ENCODE measurements around the gene AKNA. TPM values are rescaled to one million over a fixed set of nuclear protein-coding genes. Genes with fewer than 3 reads are reported as not detected.
"Not testable (repeated sequence)": the region's sequence is repeated elsewhere in the genome, so short reads cannot be mapped to it uniquely, and the experiment has no call there.

AKNA gene
- total RNA-seq, 4 donors from 2014 or later = 12.5 to 18.5 (median 17.3) TPM

DNA sequence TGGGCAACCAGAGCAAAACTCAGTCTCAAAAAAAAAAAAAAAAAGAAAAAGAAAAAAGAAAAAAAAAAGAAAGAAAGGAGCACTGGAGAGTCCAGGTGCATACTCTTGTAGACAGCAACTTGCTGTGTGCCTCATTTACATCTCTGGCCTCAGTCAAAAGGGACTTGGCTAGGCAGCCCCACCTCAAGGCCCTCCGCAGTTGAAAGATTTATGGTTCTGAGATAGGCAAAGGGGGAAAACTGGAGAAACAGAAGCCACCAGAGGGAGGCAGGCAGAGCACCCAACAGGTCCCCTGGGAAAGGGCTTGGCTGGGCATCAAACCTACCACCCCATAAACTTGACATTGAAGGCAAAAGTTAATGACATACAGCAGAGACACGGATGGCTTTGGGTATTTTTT lies 52.0 kb downstream of the AKNA start:
- H3K27ac ChIP-seq (replicated peaks in 1 of 4) = no peak overlapping the region
- no peak for TF ChIP-seq POLR2A (IDR thresholded peaks at IDR 0.05; ENCODE audit: low read depth)
- TF ChIP-seq, protein P1, sequence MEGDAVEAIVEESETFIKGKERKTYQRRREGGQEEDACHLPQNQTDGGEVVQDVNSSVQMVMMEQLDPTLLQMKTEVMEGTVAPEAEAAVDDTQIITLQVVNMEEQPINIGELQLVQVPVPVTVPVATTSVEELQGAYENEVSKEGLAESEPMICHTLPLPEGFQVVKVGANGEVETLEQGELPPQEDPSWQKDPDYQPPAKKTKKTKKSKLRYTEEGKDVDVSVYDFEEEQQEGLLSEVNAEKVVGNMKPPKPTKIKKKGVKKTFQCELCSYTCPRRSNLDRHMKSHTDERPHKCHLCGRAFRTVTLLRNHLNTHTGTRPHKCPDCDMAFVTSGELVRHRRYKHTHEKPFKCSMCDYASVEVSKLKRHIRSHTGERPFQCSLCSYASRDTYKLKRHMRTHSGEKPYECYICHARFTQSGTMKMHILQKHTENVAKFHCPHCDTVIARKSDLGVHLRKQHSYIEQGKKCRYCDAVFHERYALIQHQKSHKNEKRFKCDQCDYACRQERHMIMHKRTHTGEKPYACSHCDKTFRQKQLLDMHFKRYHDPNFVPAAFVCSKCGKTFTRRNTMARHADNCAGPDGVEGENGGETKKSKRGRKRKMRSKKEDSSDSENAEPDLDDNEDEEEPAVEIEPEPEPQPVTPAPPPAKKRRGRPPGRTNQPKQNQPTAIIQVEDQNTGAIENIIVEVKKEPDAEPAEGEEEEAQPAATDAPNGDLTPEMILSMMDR (IDR thresholded peaks at IDR 0.05) = no peak
- no peaks in the 10 kb centered on the region for H3K9me3 ChIP-seq
- H3K27me3 ChIP-seq = peaks cover 0 to 3% (median 0%) of the 10 kb centered on the region in 4 donors
- no peaks in the 10 kb centered on the region for H3K4me1 ChIP-seq
- H3K36me3 ChIP-seq = peaks cover 25 to 60% (median 44%) of the 10 kb centered on the region in 4 donors
- H3K4me3 ChIP-seq = no peak overlapping the region
- DNase-seq (ENCODE audit: extremely low spot score) = no peak
- intact Hi-C loops (cut with DNase I) = loop anchor here (10.0 kb wide), 1 partner anchor 149 kb away; no protein-coding TSS in a partner anchor
- 77% methylated on average over 2 of the region's 2 CpGs for WGBS

DNA sequence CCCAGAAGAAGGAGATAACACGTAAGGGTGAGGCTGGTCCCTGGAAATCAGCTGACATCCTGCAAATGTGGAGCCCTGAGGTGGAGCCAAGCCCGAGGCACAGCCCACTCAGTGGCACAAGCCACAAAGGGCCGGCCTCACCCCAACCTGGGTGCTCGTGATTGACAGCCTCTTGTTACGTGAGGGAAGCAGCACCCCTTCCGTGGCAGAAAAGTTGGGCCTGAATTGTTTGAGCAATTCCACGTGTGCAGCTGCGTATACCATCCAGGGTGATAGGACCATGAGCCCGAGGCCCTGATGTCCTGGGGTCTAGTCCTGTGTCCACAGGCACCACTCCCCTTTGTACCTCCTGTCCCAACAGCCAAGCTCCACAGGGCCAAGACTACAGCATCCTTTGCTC lies 53.3 kb downstream of the AKNA start:
- Histone ChIP-seq H3K9me3 (no peaks in the 10 kb centered on the region), H3K27ac (replicated peaks in 1 of 4) (no peak overlapping the region), H3K4me1 (no peaks in the 10 kb centered on the region), H3K4me3 (no peak overlapping the region), H3K36me3 (peaks cover 21 to 47% (median 31%) of the 10 kb centered on the region in 4 donors), H3K27me3 (peaks cover 0 to 3% (median 0%) of the 10 kb centered on the region in 4 donors)
- intact Hi-C loops (cut with DNase I) = loop anchor here (10.0 kb wide), 1 partner anchor 150 kb away; no protein-coding TSS in a partner anchor
- WGBS = 100% methylated on average over 7 of the region's 9 CpGs
- TF ChIP-seq EP300 (IDR thresholded peaks at IDR 0.05) = no peak
- no peak for TF ChIP-seq POLR2AphosphoS5 (IDR thresholded peaks at IDR 0.05)
- no peak for TF ChIP-seq POLR2A (IDR thresholded peaks at IDR 0.05; ENCODE audit: low read depth)
- TF ChIP-seq, protein P1 (IDR thresholded peaks at IDR 0.05) = no peak
- no peak for DNase-seq (ENCODE audit: extremely low spot score)

DNA sequence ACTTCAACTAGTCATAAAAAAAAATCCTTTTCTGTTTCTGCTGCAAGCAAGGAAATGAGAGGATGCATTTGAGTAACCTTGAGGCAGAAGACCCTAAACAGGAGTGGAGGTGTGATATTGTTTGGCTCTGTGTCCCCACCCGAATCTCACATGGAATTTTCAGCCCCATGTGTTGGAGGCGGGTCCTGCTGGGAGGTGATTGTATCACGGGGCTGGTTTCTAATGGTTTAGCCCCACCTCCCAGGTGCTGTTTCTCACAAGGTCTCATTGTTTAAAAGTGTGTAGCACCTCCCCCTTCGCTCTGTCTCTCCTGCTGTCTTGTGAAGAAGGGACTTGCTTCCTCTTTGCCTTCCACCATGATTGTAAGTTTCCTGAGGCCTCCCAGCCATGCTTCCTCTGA lies 54.1 kb downstream of the AKNA start:
- WGBS = 75% methylated on average over 2 of the region's 4 CpGs
- H3K36me3 ChIP-seq = peaks cover 20 to 40% (median 25%) of the 10 kb centered on the region in 4 donors
- DNase-seq (ENCODE audit: extremely low spot score); H3K9me3 ChIP-seq; H3K4me3 ChIP-seq; H3K27me3 ChIP-seq; H3K27ac ChIP-seq (replicated peaks in 1 of 4); H3K4me1 ChIP-seq: not testable (repeated sequence)
- intact Hi-C loops (cut with DNase I) = loop anchor here (10.0 kb wide), 1 partner anchor 151 kb away; no protein-coding TSS in a partner anchor

DNA sequence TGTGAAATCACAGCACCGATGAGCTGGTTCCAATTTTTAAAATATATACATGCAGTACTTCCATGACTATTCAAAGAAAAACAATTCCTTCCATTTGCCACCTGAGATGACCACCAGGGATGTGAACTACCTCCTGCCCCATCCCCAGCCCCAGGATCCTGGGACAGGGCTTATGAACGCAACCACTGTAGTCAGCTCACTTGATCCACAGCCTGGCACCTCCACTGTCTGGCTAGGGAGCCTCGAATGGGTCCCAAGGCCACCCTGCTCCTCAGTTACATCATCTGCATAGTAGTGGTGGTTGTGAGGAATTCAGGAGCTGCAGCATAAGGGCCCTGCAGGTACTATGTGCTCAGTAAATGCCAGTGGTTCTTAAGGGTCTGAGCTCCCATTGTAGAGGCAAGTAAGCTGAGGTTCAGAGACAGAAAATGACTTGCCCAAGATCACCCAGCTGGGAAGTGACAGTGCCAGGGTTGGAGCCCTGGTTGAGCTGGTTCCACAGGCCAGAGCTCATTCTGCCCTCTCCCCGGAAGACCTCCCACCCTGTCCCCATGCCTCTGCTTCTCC lies 55.2 kb downstream of the AKNA start:
- intact Hi-C loops (cut with DNase I) = loop anchor here (10.0 kb wide), 1 partner anchor 152 kb away; no protein-coding TSS in a partner anchor
- Histone ChIP-seq H3K36me3 (peaks cover 12 to 28% (median 15%) of the 10 kb centered on the region in 4 donors), H3K27me3 (peaks cover 0 to 15% (median 0%) of the 10 kb centered on the region in 4 donors)
- H3K9me3 ChIP-seq; H3K4me3 ChIP-seq; DNase-seq (ENCODE audit: extremely low spot score); H3K27ac ChIP-seq (replicated peaks in 1 of 4); H3K4me1 ChIP-seq: not testable (repeated sequence)
- WGBS = 66% methylated on average over 3 of the region's 4 CpGs

DNA sequence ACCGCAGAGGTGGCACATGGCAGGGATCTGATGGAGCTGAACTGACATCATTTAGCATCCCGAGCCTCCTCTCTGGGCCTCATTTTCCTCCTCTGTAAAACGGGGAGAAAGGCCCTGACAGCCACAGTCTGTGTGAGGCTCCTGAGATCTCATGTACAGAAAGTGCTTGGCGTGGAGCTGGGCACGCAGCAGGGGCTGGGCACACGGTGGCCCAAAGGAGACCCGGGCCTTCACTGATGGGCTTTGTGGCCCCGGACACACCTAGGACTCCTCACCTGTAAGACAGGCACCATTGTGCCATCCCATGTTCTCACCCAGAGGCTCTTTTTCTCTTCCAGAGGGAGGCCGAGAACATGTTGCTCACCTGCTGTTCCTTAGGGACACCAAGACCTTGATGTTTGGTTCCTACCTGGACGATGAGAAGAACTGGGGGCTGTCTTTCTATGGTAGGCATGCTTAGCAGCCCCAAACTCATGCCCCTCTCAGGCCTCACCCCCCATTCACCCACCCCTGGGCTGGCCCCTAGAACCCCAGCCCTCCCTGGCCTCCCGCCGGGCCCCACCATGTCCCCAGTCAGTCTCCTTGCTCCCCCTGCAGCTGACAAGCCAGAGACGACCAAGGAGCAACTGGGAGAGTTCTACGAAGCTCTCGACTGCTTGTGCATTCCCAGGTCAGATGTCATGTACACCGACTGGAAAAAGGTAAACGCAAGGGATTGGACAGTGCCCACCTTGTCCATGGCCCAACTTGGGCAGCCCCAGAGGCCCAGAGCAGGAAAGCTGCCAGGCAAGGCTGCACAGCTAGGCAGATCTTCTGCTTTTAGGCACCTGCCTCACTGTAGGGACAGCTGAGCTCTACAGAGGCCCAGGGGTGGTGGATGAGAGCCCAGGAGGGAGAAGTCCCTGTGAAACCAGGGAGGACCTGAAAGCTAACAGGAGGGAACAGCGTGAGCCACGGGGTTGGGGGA lies 56.3 kb downstream of the AKNA start:
- WGBS = 79% methylated on average over 12 of the region's 19 CpGs
- Histone ChIP-seq H3K36me3 (peaks cover 2 to 17% (median 5%) of the 10 kb centered on the region in 4 donors), H3K27me3 (peaks cover 0 to 15% (median 0%) of the 10 kb centered on the region in 4 donors)
- H3K27ac ChIP-seq (replicated peaks in 1 of 4); H3K9me3 ChIP-seq; H3K4me1 ChIP-seq; H3K4me3 ChIP-seq; DNase-seq (ENCODE audit: extremely low spot score): not testable (repeated sequence)
- intact Hi-C loops (cut with DNase I) = loop anchor here (10.0 kb wide), 1 partner anchor 153 kb away; no protein-coding TSS in a partner anchor

DNA sequence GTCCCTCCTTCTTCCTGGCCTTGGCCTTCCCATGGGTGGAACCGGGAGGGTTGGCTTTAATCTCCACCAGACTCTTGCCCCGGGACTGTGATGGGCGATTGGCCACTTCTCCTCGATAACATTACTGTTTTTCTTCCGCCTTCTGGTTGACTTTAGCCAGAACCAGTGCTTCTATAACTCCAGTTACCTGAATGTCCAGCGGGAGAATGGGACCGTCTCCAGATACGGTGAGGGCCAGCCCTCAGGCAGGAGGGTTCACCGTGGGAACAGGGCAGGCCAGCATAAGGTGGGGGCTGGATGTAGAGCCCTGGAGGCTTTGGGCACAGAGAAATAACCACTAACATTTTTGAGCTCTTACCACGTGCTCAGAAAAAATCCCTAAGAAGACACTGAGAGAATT lies 57.1 kb downstream of the AKNA start:
- no peak for DNase-seq (ENCODE audit: extremely low spot score)
- Histone ChIP-seq H3K4me3 (no peak overlapping the region), H3K27me3 (peaks cover 0 to 15% (median 0%) of the 10 kb centered on the region in 4 donors), H3K9me3 (no peaks in the 10 kb centered on the region), H3K36me3 (peaks cover 0 to 10% (median 0%) of the 10 kb centered on the region in 4 donors), H3K27ac (replicated peaks in 1 of 4) (no peak overlapping the region), H3K4me1 (no peaks in the 10 kb centered on the region)
- TF ChIP-seq, protein P1 (IDR thresholded peaks at IDR 0.05) = no peak
- TF ChIP-seq POLR2A (IDR thresholded peaks at IDR 0.05; ENCODE audit: low read depth) (no peak), POLR2AphosphoS5 (IDR thresholded peaks at IDR 0.05) (no peak), EP300 (IDR thresholded peaks at IDR 0.05) (no peak)
- WGBS = 72% methylated on average over 10 of the region's 10 CpGs
- intact Hi-C loops (cut with DNase I) = loop anchor here (10.0 kb wide), 1 partner anchor 154 kb away; no protein-coding TSS in a partner anchor

DNA sequence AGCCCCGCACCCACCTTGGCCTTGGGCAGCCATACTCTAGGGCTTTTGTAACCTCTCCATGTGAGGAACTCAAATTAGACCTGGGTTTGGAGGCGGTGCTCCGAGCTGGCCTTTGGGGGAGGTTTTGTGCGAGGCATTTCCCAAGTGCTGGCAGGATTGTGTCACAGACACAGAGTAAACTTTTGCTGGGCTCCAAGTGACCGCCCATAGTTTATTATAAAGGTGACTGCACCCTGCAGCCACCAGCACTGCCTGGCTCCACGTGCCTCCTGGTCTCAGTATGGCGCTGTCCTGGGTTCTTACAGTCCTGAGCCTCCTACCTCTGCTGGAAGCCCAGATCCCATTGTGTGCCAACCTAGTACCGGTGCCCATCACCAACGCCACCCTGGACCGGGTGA lies 58.2 kb downstream of the AKNA start, which contains the start of gene ORM2:
Gene ORM2 (plus strand): TSS at position 245 of the 398 bp plus-strand sequence. CDS start 36 bp downstream, at position 281.
- H3K36me3 ChIP-seq; H3K27ac ChIP-seq (replicated peaks in 1 of 4); H3K4me1 ChIP-seq; H3K9me3 ChIP-seq; H3K4me3 ChIP-seq; DNase-seq (ENCODE audit: extremely low spot score): not testable (repeated sequence)
- intact Hi-C loops (cut with DNase I) = loop anchor here (10.0 kb wide), 1 partner anchor 155 kb away; no protein-coding TSS in a partner anchor
- no CpG with 5 or more reads among the region's 10 CpGs for WGBS
- peaks cover 0 to 16% (median 0%) of the 10 kb centered on the region in 4 donors for H3K27me3 ChIP-seq

DNA sequence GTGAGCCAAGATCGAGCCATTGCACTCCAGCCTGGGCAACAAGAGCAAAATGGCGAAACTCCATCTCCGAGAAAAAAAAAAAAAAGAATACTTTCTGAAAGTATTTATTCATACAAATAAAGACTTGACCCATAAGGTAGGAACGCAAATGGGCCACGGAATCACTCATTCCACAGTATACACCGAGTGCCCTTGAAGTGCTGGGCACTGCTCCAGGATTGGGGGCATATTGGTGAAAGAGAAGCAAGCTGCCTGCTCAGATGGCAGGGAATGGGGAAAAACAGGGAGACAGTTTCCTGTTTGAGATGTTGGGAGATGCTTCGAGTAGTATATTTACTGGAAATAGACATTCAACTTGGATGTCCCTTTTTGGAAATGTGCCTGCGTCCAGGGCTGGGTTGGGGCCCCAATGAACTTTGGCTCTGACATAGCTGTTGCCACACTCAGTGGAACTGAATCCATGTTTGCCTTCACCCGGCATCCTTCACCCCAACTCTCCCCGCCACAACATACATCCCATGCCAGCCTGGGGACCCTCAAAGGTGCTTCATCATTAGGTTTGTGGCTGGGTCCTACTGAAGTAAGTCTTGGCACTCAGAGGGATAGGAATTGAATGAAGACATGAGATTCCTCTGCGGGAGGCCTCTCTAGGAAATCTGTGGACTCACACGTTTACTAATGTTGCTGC lies 58.7 kb downstream of the AKNA start:
- H3K4me3 ChIP-seq; H3K9me3 ChIP-seq; H3K36me3 ChIP-seq; H3K27ac ChIP-seq (replicated peaks in 1 of 4); H3K4me1 ChIP-seq; intact Hi-C loops (cut with DNase I); DNase-seq (ENCODE audit: extremely low spot score): not testable (repeated sequence)
- WGBS = 90% methylated on average over 9 of the region's 12 CpGs
- H3K27me3 ChIP-seq = peaks cover 0 to 22% (median 0%) of the 10 kb centered on the region in 4 donors
